ENCODE results near the gene IL1RL2. TPM values are rescaled to one million over a fixed set of nuclear protein-coding genes. Genes with fewer than 3 reads are reported as not detected.

The IL1RL2 gene
- total RNA-seq, 1 donor from 2014 or later = not detected

DNA sequence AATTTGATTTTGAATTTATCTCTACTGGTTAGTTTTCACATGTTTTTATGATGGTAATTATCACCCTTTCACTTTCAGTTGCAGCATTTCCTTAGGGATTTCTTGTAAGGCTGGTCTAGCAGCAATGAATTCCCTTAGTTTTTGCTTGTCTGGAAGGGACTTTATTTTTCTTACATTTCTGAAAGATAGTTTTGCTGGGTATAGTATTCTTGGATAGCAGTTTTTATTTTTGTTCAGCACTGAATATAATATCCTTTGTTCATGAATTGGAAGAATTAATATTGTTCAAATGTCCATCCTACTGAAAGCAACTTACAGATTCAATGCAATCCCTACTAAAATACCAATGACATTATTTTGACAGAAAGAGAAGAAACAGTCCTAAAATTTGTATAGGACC, 30.2 kb downstream of the IL1RL2 start:
- peaks cover 25% of the 10 kb centered on the region for H3K9me3 ChIP-seq
- DNase-seq (no peak), ATAC-seq (no peak)
- intact Hi-C loops (cut with DNase I) = no loop called here
- no peak overlapping the region for H3K27ac ChIP-seq
- no peak overlapping the region for H3K4me3 ChIP-seq
- no peaks in the 10 kb centered on the region for H3K4me1 ChIP-seq
- no peaks in the 10 kb centered on the region for H3K36me3 ChIP-seq
- TF ChIP-seq, protein P1, sequence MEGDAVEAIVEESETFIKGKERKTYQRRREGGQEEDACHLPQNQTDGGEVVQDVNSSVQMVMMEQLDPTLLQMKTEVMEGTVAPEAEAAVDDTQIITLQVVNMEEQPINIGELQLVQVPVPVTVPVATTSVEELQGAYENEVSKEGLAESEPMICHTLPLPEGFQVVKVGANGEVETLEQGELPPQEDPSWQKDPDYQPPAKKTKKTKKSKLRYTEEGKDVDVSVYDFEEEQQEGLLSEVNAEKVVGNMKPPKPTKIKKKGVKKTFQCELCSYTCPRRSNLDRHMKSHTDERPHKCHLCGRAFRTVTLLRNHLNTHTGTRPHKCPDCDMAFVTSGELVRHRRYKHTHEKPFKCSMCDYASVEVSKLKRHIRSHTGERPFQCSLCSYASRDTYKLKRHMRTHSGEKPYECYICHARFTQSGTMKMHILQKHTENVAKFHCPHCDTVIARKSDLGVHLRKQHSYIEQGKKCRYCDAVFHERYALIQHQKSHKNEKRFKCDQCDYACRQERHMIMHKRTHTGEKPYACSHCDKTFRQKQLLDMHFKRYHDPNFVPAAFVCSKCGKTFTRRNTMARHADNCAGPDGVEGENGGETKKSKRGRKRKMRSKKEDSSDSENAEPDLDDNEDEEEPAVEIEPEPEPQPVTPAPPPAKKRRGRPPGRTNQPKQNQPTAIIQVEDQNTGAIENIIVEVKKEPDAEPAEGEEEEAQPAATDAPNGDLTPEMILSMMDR (IDR thresholded peaks at IDR 0.05) = no peak
- no peaks in the 10 kb centered on the region for H3K27me3 ChIP-seq (ENCODE audit: low read depth)

DNA sequence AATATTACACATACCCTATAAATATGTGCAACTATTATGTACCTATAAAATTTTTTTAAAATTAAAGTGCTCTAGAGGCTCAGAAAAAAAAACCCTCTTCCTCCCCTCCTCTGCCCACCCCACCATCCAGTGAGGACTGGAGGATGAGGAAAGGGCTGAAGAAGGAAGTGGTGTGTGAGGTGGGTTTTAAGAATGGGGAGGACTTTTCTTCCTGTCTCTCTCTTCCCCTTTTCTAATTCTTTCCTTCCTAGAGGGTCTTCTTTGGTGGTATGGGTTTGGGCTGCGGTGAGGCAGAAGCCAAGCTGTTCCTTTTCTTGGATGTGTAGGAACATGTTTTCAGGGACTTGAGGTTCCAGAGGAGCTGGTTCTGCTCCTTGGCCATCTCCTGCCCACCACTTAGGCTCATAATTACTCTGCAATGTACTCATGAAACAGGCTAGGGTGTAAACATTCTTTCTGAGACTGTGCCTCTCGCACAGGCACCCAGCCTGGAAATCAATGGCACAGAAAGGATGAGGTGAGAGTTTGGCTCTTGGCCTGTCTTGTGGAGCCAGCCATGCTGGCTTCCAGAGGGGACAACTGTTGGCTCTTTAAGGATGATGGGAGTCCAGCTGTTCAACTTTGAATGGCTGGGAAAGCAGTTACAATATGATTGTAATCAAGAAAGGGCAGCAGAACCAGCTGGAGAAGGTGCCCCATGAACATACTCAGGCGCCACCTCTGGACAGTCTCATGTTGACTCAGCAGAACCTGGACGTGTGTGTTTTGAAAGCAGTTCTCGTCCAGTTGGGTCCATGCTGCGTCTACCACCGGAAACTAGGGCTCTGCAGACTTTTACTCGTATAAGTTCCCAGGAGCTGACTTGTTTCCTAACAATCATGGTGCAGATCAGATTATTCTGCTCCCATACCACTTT, 38.3 kb downstream of the IL1RL2 start:
- Histone ChIP-seq H3K27me3 (ENCODE audit: low read depth) (no peaks in the 10 kb centered on the region), H3K4me1 (peaks cover 27% of the 10 kb centered on the region), H3K36me3 (no peaks in the 10 kb centered on the region), H3K9me3 (no peaks in the 10 kb centered on the region), H3K4me3 (no peak overlapping the region), H3K27ac (no peak overlapping the region)
- no peak for ATAC-seq
- intact Hi-C loops (cut with DNase I) = no loop called here
- DNase-seq = no peak
- TF ChIP-seq, protein P1 (IDR thresholded peaks at IDR 0.05) = no peak

DNA sequence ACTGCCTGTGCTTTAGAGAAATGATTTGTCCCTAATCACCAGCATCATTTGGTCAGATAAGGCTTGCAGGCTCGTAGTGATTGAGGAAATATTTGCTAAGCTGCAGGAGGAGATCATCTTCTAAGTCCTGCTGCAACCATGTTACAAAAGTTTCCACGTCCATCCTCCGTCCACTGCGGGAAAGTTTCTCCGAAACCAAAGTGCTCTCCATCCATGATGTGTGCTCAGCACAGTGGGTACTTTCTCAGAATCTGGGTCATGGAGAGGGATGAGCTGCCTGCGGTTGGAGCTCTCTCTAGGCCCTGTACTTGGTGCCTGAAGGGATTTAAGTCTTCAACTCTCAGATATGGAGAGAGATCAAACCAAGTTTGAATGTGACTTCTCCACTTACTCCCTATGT, 39.3 kb downstream of the IL1RL2 start:
- no peaks in the 10 kb centered on the region for H3K27me3 ChIP-seq (ENCODE audit: low read depth)
- TF ChIP-seq, protein P1 (IDR thresholded peaks at IDR 0.05) = no peak
- ATAC-seq = no peak
- no peaks in the 10 kb centered on the region for H3K36me3 ChIP-seq
- H3K4me1 ChIP-seq = peaks cover 27% of the 10 kb centered on the region
- H3K4me3 ChIP-seq = no peak overlapping the region
- H3K9me3 ChIP-seq = no peaks in the 10 kb centered on the region
- no peak for DNase-seq
- peak overlapping the region; percentile 85 for H3K27ac ChIP-seq
- intact Hi-C loops (cut with DNase I) = no loop called here

DNA sequence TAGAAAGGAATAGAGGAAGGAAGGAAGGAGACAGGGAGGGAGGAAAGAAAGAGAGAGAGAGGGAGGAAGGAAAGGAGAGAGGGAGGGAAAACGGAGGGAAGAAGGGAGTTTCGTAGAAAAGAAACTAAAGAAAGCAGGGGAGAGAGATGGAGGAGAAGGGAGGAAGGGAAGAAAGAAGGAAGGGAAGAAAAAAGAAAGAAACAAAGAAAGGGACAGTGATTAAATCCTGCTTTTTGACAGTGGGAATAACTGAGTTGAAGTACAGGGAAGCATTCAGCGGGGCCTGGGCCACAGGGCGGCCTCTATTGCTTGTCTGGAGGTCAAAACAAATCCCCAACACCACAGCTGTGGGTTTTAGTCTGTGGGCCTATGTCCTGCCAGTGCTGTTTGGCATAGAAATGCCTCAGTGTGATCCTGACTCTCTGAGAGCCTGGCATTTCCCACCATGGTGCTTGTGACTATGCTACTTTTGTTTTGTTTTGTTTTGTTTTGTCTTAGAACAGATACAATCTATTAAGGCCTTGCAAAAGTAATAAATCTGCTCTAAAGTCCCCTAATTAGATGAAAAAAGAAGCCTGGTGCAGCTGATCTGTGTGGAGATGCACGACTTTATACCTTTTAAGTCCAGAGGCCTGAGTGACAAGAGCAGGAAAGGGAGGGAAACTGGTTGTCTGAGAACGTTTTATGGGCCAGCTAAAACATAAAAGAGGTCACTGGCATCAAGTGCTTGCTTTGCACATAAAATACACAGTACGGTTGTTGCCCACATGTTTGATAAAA, 40.0 kb downstream of the IL1RL2 start:
- Histone ChIP-seq H3K27ac (peak overlapping the region; percentile 85), H3K36me3 (no peaks in the 10 kb centered on the region), H3K9me3 (no peaks in the 10 kb centered on the region), H3K4me3 (no peak overlapping the region), H3K4me1 (peaks cover 27% of the 10 kb centered on the region), H3K27me3 (ENCODE audit: low read depth) (no peaks in the 10 kb centered on the region)
- TF ChIP-seq, protein P1 (IDR thresholded peaks at IDR 0.05) = no peak
- DNase-seq (no peak), ATAC-seq (peak; percentile 4 to 36)
- intact Hi-C loops (cut with DNase I) = no loop called here

DNA sequence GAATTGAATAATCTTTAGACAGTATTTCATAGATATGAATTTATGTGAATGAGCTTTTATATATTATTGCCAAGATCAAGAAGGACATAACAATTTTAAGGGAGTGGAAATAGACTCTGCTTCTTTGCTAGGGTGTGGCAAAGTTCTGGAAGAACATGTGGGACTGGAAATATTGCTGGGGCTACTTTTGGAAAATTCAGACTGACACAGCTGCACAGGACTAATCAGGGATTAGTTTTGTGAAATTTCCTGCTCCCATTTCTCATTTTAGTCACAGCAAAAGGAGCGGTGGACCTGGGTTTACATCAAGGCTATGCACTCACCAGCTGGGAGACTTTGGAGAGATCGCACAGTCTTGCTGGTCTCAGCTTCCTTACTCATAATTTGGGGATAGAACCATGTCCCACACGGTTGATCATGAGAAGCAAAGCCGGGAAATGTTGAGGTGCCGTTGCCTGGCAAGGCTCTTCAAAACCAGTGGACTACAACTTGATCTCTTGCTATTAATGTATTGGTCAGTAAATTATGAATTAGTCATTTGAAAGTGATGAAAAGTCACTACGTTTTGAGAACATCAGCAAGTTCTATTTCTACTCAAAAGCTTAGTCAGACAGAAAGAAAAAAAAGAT, 42.4 kb downstream of the IL1RL2 start:
- no peak for ATAC-seq
- DNase-seq = no peak
- H3K27ac ChIP-seq = no peak overlapping the region
- H3K9me3 ChIP-seq = no peaks in the 10 kb centered on the region
- no peak overlapping the region for H3K4me3 ChIP-seq
- TF ChIP-seq, protein P1 (IDR thresholded peaks at IDR 0.05) = no peak
- no peaks in the 10 kb centered on the region for H3K36me3 ChIP-seq
- no peaks in the 10 kb centered on the region for H3K27me3 ChIP-seq (ENCODE audit: low read depth)
- intact Hi-C loops (cut with DNase I) = no loop called here
- H3K4me1 ChIP-seq = peaks cover 27% of the 10 kb centered on the region

All from lower lobe of right lung (tissue), 2 donors.